HG03280 (cell line): ENCODE results near the gene TM4SF1.

ENCODE experiments used
- ATAC-seq: cut with Tn5 transposase; IDR thresholded peaks from one replicate; pipeline ENCODE4 v1.9.1; 2021; ENCODE audit warnings: mild to moderate bottlenecking, moderate library complexity; ENCODE audit not compliant: unreplicated experiment

TM4SF1 gene

GRCh38 chr3:149377408-149378364 is at the start of gene TM4SF1:
TSS of gene TM4SF1 (minus strand) at chr3:149377649. CDS start at chr3:149377547, 102 bp downstream.
- no peak for ATAC-seq

DNA sequence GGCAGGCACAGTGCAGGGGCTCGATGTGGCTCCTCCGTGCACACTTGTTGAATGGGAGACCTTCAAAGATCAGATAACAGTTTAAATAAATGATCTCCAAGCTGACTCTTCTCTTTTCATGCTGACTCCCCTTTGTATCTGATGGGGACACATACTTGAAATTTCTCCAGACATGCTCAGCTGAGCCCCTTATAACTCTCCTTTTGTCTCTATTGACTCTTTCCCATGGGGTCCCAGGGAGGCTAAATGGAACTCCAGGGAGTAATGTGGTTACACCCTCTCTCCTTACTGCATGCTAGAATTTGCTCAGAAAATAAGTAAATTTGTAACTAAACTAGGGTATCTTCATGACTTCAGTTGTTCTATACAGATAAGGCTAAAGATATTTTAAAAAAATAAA is 48.9 kb upstream of the TM4SF1 start:
- ATAC-seq = no peak

DNA sequence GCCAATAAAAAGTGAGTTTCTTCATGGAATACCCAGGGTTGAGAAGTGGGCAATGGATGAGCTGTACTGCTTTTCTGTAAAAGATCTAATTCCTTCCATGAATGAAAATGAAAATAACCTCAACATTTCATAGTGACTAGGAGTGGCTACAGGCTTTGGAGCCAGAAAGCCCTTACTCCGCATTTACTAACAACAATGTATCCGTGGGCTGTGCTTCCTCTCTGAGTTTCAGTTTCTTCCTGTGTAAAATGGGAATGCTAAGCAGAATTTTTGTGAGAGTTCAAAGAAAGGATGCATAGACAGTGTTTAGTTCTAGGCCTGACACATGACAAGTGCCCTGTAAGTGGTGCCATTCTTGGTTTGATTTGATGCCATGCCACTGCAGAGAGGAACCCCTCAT is 47.5 kb upstream of the TM4SF1 start:
- no peak for ATAC-seq

DNA sequence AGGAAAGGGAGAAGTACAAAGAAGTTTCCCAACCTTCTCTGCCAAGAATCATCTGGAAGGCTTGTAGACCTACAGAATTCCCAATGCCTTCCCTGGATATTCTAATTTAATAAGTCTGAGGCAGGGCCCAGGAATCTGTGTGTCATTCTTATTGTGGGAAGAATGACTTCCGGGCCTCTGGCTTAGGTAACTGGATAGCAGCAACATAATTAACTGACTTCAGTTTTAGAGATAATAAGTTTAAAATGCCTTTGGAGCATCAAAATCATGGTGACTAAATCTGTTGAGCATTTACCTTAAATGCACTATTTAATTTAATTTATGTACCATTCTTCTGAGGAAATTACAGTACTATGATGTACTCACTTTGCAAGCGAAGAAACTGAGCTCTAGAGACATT is 44.3 kb upstream of the TM4SF1 start:
- no peak for ATAC-seq

- no peak for ATAC-seq
Observed at GRCh38 chr3:149419816-149420215, 42.4 kb upstream of the TM4SF1 start.

DNA sequence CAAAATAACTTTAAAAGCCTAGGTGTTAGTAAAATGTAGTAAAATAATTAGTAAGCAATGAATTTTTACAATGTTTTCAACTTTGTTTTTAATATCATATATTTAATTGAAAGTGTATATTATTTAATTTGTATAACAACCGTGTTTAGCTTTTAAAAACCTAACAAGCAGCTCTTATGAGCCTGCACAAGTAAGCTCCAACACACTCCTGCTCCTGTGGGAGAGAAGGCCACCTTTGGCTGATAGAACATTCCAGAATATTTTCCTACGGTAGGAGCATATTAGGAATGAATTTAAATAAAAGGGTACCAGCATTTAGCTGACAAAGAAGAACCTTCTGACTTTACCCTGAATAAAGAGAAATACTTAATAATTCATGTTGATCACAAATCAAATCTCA is 40.3 kb upstream of the TM4SF1 start:
- ATAC-seq = no peak

DNA sequence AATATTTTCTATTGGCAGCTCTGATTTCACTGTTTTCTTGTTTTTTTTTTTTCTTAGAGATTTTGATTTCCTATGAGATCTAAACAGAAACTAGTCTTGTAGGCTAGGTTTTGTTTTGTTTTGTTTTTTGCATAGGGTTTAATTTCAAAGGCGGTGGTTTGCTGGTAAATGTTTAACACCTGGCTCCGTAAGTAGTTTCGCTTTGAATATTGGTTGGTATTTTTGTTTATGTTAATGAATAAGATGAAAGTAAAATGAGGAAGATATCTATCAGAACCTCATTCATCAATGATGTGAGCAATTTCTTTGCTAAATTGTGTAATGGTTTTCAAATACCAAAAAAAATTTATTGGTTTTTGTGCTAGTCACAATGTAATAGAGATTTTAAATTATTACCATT is 39.7 kb upstream of the TM4SF1 start:
- peak; percentile 81 for ATAC-seq

- no peak for ATAC-seq
Observed at GRCh38 chr3:149415484-149415883, 38.0 kb upstream of the TM4SF1 start.

DNA sequence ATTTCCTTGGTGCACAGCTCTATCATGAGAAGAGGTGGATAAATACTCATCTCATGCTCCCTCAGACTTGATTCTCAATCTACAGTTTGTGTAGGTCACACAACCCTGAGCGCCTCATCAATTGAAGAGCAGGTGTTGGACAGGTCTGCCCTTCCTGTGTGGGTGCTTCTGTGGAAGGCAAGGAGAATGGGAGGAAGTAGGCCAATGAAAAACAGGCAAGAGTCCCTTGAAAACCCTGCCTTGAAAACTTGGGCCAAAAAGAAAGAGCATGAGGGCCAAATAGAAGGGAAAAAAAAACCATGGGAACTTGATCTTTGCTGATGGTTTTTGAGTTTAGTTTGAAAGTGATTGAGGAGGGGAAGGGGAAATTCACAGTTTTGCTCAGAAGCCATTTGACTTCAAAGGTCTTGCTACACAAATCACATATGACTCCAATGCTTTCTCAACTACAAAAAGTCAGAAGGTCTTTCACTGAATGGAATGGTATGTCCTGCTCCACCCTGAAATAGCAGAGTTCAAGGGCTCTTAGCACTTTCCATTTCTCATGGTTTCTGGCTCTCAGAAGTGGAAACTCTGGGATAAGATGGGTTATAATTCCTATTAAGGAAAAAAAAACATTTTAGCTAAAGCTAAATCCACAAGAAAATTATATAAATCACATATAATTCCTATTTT is 37.2 kb upstream of the TM4SF1 start:
- no peak for ATAC-seq

DNA sequence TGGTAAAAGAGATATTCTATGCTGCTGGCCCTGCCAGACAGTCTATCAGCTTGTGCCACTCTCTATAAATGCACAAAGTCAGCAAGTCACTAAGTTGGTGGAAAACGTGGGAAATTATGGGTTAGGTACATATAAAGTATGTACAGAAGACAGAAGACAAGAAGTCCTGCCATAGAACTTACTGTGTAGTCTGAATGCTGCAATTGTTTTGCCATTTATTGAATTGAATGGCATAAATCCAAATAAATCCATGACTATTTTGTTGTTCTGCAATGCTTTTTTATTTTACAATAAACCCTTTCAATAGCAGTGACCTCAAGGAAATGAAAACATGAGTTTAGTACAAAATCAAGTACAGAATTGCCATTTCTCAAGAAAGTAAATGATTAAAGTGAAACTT is 34.1 kb upstream of the TM4SF1 start:
- no peak for ATAC-seq

GRCh38 chr3:149409351-149409750 is 31.9 kb upstream of the TM4SF1 start:
- ATAC-seq = no peak

- no peak for ATAC-seq
Observed at GRCh38 chr3:149407898-149408297, 30.4 kb upstream of the TM4SF1 start.

DNA sequence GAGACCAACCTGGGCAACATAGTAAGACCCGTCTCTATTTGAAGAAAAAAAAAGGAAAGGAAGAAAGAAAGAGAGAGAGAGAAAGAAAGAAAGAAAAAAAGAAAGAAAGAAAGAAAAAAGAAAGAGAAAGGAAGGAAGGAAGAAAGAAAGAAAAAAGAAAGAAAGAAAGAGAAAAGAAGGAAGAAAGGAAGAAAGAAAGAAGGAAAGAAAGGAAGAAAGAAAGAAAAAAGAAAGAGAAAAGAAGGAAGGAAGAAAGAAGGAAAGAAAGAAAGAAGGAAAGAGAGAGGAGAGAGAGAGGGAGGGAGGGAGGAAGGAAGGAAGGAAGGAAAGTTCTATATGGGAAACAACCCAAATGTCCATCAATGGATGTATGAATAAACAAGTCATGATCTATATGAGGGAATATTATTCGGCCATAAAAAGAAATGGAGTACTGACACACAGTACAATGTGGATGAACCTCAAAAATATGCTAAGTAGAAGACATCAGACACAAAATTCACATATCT is 28.8 kb upstream of the TM4SF1 start:
- ATAC-seq = no peak

GRCh38 chr3:149403443-149403842 is 26.0 kb upstream of the TM4SF1 start:
- no peak for ATAC-seq

GRCh38 chr3:149402481-149402880 is 25.0 kb upstream of the TM4SF1 start:
- no peak for ATAC-seq

GRCh38 chr3:149401926-149402310 is 24.5 kb upstream of the TM4SF1 start:
- no peak for ATAC-seq

DNA sequence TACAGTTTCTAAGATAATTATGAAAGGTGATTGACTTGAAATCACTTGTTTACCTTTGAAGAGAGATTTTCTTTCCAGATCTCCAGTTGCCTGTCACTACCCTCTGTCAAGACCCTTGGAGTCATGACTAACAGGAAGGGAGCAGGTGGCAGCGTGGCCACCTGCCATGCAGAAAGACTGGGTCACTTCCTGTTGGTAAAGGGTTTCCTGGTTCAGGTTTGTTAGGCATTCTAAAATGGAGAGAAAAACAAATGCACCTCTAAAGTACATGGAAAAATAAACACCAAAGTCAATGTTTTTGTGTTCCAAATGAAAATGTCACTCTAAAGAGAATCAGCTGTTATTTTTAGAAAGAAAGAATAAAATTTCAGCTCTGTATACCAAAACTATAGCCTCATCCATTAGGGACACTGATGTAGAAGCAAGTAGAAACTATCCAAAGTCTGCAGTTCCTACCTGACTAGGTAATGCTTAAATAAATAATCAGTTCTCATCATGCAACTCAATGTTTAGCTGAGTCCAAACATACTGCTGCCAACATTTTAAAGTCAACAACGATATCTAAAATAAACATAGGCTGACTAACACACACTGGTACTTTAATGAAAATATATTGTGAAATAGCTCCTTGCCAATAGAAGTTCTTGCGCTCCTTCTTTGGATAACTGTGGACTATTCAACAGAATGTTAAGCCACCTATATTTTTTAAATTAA is 23.9 kb upstream of the TM4SF1 start:
- no peak for ATAC-seq

GRCh38 chr3:149400645-149401044 is 23.2 kb upstream of the TM4SF1 start:
- no peak for ATAC-seq

- ATAC-seq = no peak
Observed at GRCh38 chr3:149398296-149398695, 20.8 kb upstream of the TM4SF1 start.

GRCh38 chr3:149397528-149397927 is 20.1 kb upstream of the TM4SF1 start:
- ATAC-seq = no peak

DNA sequence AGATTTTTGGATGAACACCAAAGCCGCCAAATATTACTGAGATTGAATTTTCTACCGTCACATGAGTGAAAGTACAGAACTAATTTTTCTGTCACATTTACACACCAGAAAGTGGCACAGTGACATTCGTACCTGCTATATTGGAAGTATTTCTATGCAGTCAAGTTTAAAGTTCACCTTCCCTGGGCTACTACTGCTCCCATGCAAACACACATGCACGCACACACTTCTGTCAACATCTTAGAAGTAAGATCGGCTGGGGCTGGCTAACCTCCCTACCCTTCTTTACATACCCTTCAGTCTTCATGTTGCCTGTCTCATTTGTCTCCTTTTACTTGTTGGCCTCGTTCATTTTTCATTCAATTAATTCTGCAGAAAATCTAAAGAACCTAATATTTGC is 19.0 kb upstream of the TM4SF1 start:
- ATAC-seq = no peak
